Forelimb muscle (tissue), 1 donor: Measurements from ENCODE around the gene CCM2L. TPM values are rescaled to one million over a fixed set of nuclear protein-coding genes. Genes with fewer than 3 reads are reported as not detected.
"Not testable (repeated sequence)": the region's sequence is repeated elsewhere in the genome, so short reads cannot be mapped to it uniquely, and the experiment has no call there.

ENCODE experiments used
- DNase-seq: peaks from one replicate; pipeline ENCODE4 v3.0.0-alpha.2; 2013; ENCODE audit warnings: low read depth
- polyA plus RNA-seq: library from polyadenylated mRNA; unstranded; fragments of 120-200 nt; gene quantifications from one replicate; pipeline ENCODE4 v1.2.1, GENCODE V29; 2013; ENCODE audit not compliant: insufficient read length

CCM2L gene
- polyA plus RNA-seq, 1 donor = 5.4 TPM

- DNase-seq = no peak
Observed at GRCh38 chr20:32028647-32029372, 18.6 kb downstream of the CCM2L start.

- DNase-seq = no peak
Observed at GRCh38 chr20:32029561-32029960, 19.3 kb downstream of the CCM2L start.

- peak; percentile 28 for DNase-seq
Observed at GRCh38 chr20:32031007-32031958, 21.0 kb downstream of the CCM2L start.

GRCh38 chr20:32033316-32033715, 23.1 kb downstream of the CCM2L start:
- DNase-seq = no peak

GRCh38 chr20:32033721-32034120, 23.5 kb downstream of the CCM2L start:
- not testable (repeated sequence) for DNase-seq

- DNase-seq = no peak
Observed at GRCh38 chr20:32034581-32035425, 24.6 kb downstream of the CCM2L start.

GRCh38 chr20:32035426-32035779, 25.2 kb downstream of the CCM2L start:
- DNase-seq = no peak

GRCh38 chr20:32036252-32036651, 26.0 kb downstream of the CCM2L start:
- no peak for DNase-seq

GRCh38 chr20:32036716-32037485, 26.7 kb downstream of the CCM2L start:
- no peak for DNase-seq

GRCh38 chr20:32037929-32038328, 27.7 kb downstream of the CCM2L start:
- no peak for DNase-seq

GRCh38 chr20:32040142-32040953, 30.1 kb downstream of the CCM2L start:
- DNase-seq = no peak

- no peak for DNase-seq
Observed at GRCh38 chr20:32045999-32046398, 35.8 kb downstream of the CCM2L start.

GRCh38 chr20:32050324-32050841, 40.1 kb downstream of the CCM2L start:
- no peak for DNase-seq

- no peak for DNase-seq
Observed at GRCh38 chr20:32050851-32051556, 40.8 kb downstream of the CCM2L start.

GRCh38 chr20:32051720-32052089, 41.5 kb downstream of the CCM2L start:
- DNase-seq = no peak

GRCh38 chr20:32052090-32052777, 42.0 kb downstream of the CCM2L start, which contains the start of gene HCK:
Gene HCK, plus strand, starts transcription at chr20:32052242.
- no peak for DNase-seq

- no peak for DNase-seq
Observed at GRCh38 chr20:32052778-32053362, 42.6 kb downstream of the CCM2L start.

- no peak for DNase-seq
Observed at GRCh38 chr20:32053648-32054047, 43.4 kb downstream of the CCM2L start.
